Neural progenitor cell (in vitro differentiated cells): ENCODE data around the gene HYCC1. TPM values are rescaled to one million over a fixed set of nuclear protein-coding genes. Genes with fewer than 3 reads are reported as not detected.

ENCODE experiments used
- DNase-seq: peaks from one replicate; pipeline ENCODE4 v3.0.0-alpha.2; 2016; ENCODE audit warnings: low spot score
- H2AFZ ChIP-seq: fragments of 200-600 bp; sonication (generic); replicated peaks from 2 replicates; pipeline ENCODE4 v1.6.1; 2016; ENCODE audit warnings: antibody characterized with exemption
- H3F3A ChIP-seq: fragments of 200-600 bp; sonication (generic); 2 replicates; pipeline ENCODE4 v1.6.1; 2016; ENCODE audit warnings: antibody characterized with exemption, low read depth
- H3K27ac ChIP-seq: fragments of 200-600 bp; sonication (generic); 2 replicates; pipeline ENCODE4 v1.5.1; 2016; ENCODE audit warnings: mild to moderate bottlenecking
- H3K27me3 ChIP-seq: fragments of 200-600 bp; sonication (generic); 2 replicates; pipeline ENCODE4 v1.6.1; 2016; ENCODE audit warnings: mild to moderate bottlenecking, moderate library complexity
- H3K36me3 ChIP-seq: fragments of 200-600 bp; sonication (generic); 2 replicates; pipeline ENCODE4 v1.5.1; 2016
- H3K4me1 ChIP-seq: fragments of 200-600 bp; sonication (generic); 2 replicates; pipeline ENCODE4 v1.6.1; 2016; ENCODE audit warnings: mixed run types
- H3K4me2 ChIP-seq: fragments of 200-600 bp; sonication (generic); 2 replicates; pipeline ENCODE4 v1.6.1; 2016
- H3K4me3 ChIP-seq: fragments of 200-600 bp; sonication (generic); 2 replicates; pipeline ENCODE4 v1.5.1; 2016
- H3K79me2 ChIP-seq: fragments of 200-600 bp; sonication (generic); 2 replicates; pipeline ENCODE4 v1.6.1; 2016; ENCODE audit warnings: low read depth
- H3K9ac ChIP-seq: fragments of 200-600 bp; sonication (generic); 2 replicates; pipeline ENCODE4 v1.6.1; 2016
- H3K9me3 ChIP-seq: fragments of 200-600 bp; sonication (generic); 2 replicates; pipeline ENCODE4 v1.5.1; 2016; ENCODE audit warnings: low read depth
- H4K20me1 ChIP-seq: fragments of 200-600 bp; sonication (generic); 2 replicates; pipeline ENCODE4 v1.6.1; 2016; ENCODE audit warnings: low read depth
- H3K27ac Mint-ChIP-seq: 3 replicates; pipeline ENCODE4 v1.8.0; 2021; ENCODE audit warnings: mixed read lengths
- H3K27me3 Mint-ChIP-seq: 2 replicates; pipeline ENCODE4 v1.8.0; 2022; ENCODE audit warnings: low read depth, mild to moderate bottlenecking, inconsistent platforms, moderate library complexity, mixed read lengths; ENCODE audit not compliant: insufficient read depth
- H3K36me3 Mint-ChIP-seq: 3 replicates; pipeline ENCODE4 v1.8.0; 2021; ENCODE audit warnings: mixed read lengths
- H3K4me1 Mint-ChIP-seq: 3 replicates; pipeline ENCODE4 v1.8.0; 2021; ENCODE audit warnings: mixed read lengths
- H3K4me3 Mint-ChIP-seq: 3 replicates; pipeline ENCODE4 v1.8.0; 2021; ENCODE audit warnings: mild to moderate bottlenecking, moderate library complexity, mixed read lengths
- H3K9me3 Mint-ChIP-seq: 3 replicates; pipeline ENCODE4 v1.8.0; 2020; ENCODE audit warnings: mixed read lengths
- EZH2 ChIP-seq: fragments of 200-600 bp; sonication (generic); IDR thresholded peaks from 2 replicates; pipeline ENCODE4 v1.6.1; 2017; ENCODE audit warnings: antibody characterized with exemption, mild to moderate bottlenecking, moderate library complexity
- EZH2phosphoT487 ChIP-seq: fragments of 200-600 bp; sonication (generic); IDR thresholded peaks from 2 replicates; pipeline ENCODE4 v1.6.1; 2017; ENCODE audit warnings: antibody characterized with exemption
- total RNA-seq: library from RNA; depleted of rRNA; stranded (reverse); fragments of >200 nt; gene quantifications from 2 replicates; pipeline ENCODE4 v1.2.3, GENCODE V29; 2015; ENCODE audit warnings: low replicate concordance
- TF ChIP-seq, protein P1 (sequence below): fragments of 200-600 bp; sonication (generic); IDR thresholded peaks from 2 replicates; pipeline ENCODE4 v1.5.1; 2017; ENCODE audit warnings: antibody characterized with exemption, mild to moderate bottlenecking

HYCC1 gene
- total RNA-seq, 1 donor from 2014 or later, result 148 TPM

DNA sequence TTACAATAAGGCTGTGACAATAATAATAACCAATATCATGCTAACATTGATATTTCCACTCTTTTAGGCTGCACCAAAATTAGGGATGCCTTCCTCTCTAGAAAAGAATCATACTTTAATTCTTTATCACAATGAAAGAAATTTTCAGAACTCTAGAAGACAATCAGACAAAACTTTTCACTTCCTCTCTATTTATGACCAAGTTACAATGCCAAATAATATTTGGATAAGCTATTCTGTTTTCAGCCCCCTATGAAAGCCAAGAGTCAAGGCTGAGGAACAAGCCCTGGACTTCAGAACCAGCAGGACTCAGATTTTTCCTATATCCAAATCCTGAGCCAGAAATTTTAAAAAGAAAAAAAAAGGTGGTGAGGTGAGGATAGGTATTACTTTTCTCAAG is 4.6 kb downstream of the HYCC1 start:
- H3K79me2 ChIP-seq, result peaks cover 87% of the 10 kb centered on the region
- H3F3A ChIP-seq, result peaks cover 3% of the 10 kb centered on the region
- H3K4me1 Mint-ChIP-seq, result no peaks in the 10 kb centered on the region
- H3K27me3 ChIP-seq, result no peaks in the 10 kb centered on the region
- H3K9me3 ChIP-seq, result no peaks in the 10 kb centered on the region
- no peak overlapping the region for H3K9ac ChIP-seq
- peaks cover 11% of the 10 kb centered on the region for H3K4me1 ChIP-seq
- H3K36me3 Mint-ChIP-seq, result no peaks in the 10 kb centered on the region
- H4K20me1 ChIP-seq, result peaks cover 36% of the 10 kb centered on the region
- H3K27ac ChIP-seq, result no peak overlapping the region
- no peak overlapping the region for H3K4me3 ChIP-seq
- TF ChIP-seq EZH2phosphoT487, result no peak
- peaks cover 4% of the 10 kb centered on the region for H3K27me3 Mint-ChIP-seq
- H3K9me3 Mint-ChIP-seq, result no peaks in the 10 kb centered on the region
- H2AFZ ChIP-seq, result no peak overlapping the region
- H3K27ac Mint-ChIP-seq, result no peak overlapping the region
- no peak for DNase-seq
- H3K36me3 ChIP-seq, result no peaks in the 10 kb centered on the region
- no peak overlapping the region for H3K4me3 Mint-ChIP-seq
- peak overlapping the region; percentile 4 for H3K4me2 ChIP-seq

- Histone ChIP-seq H3K4me1 (peaks cover 19% of the 10 kb centered on the region), H3K27me3 (no peaks in the 10 kb centered on the region), H2AFZ (no peak overlapping the region), H3K9me3 (no peaks in the 10 kb centered on the region), H3K36me3 (no peaks in the 10 kb centered on the region), H3K27ac (no peak overlapping the region), H3K4me3 (no peak overlapping the region), H3K9ac (no peak overlapping the region), H4K20me1 (peaks cover under 1% of the 10 kb centered on the region), H3K79me2 (peaks cover 97% of the 10 kb centered on the region), H3K4me2 (no peak overlapping the region), H3F3A (no peaks in the 10 kb centered on the region)
- Mint-ChIP-seq H3K27ac (no peak overlapping the region), H3K27me3 (no peaks in the 10 kb centered on the region), H3K4me3 (no peak overlapping the region), H3K36me3 (no peaks in the 10 kb centered on the region), H3K4me1 (no peaks in the 10 kb centered on the region), H3K9me3 (no peaks in the 10 kb centered on the region)
- DNase-seq, result no peak
- TF ChIP-seq, protein P1, sequence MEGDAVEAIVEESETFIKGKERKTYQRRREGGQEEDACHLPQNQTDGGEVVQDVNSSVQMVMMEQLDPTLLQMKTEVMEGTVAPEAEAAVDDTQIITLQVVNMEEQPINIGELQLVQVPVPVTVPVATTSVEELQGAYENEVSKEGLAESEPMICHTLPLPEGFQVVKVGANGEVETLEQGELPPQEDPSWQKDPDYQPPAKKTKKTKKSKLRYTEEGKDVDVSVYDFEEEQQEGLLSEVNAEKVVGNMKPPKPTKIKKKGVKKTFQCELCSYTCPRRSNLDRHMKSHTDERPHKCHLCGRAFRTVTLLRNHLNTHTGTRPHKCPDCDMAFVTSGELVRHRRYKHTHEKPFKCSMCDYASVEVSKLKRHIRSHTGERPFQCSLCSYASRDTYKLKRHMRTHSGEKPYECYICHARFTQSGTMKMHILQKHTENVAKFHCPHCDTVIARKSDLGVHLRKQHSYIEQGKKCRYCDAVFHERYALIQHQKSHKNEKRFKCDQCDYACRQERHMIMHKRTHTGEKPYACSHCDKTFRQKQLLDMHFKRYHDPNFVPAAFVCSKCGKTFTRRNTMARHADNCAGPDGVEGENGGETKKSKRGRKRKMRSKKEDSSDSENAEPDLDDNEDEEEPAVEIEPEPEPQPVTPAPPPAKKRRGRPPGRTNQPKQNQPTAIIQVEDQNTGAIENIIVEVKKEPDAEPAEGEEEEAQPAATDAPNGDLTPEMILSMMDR, result no peak
- TF ChIP-seq EZH2 (no peak), EZH2phosphoT487 (no peak)
These were observed 9.7 kb downstream of the HYCC1 start for GRCh38 chr7:23004247-23004520.

GRCh38 chr7:23003505-23004246 is 10.3 kb downstream of the HYCC1 start:
- H3K4me1 Mint-ChIP-seq, result no peaks in the 10 kb centered on the region
- no peak for DNase-seq
- H3K4me2 ChIP-seq, result peak overlapping the region; percentile 10
- H3K79me2 ChIP-seq, result peaks cover 97% of the 10 kb centered on the region
- H3K9ac ChIP-seq, result no peak overlapping the region
- no peaks in the 10 kb centered on the region for H3K9me3 Mint-ChIP-seq
- H3K4me1 ChIP-seq, result peaks cover 19% of the 10 kb centered on the region
- H3K27ac ChIP-seq, result no peak overlapping the region
- H3K27me3 ChIP-seq, result no peaks in the 10 kb centered on the region
- TF ChIP-seq, protein P1, result no peak
- TF ChIP-seq EZH2 (no peak), EZH2phosphoT487 (no peak)
- H3K36me3 Mint-ChIP-seq, result no peaks in the 10 kb centered on the region
- H3K36me3 ChIP-seq, result no peaks in the 10 kb centered on the region
- no peaks in the 10 kb centered on the region for H3F3A ChIP-seq
- H3K4me3 ChIP-seq, result no peak overlapping the region
- no peaks in the 10 kb centered on the region for H3K27me3 Mint-ChIP-seq
- no peak overlapping the region for H3K27ac Mint-ChIP-seq
- no peaks in the 10 kb centered on the region for H4K20me1 ChIP-seq
- H3K4me3 Mint-ChIP-seq, result no peak overlapping the region
- no peaks in the 10 kb centered on the region for H3K9me3 ChIP-seq
- no peak overlapping the region for H2AFZ ChIP-seq

- H3K79me2 ChIP-seq, result peaks cover 95% of the 10 kb centered on the region
- H3F3A ChIP-seq, result no peaks in the 10 kb centered on the region
- DNase-seq, result no peak
- no peak overlapping the region for H3K9ac ChIP-seq
- no peaks in the 10 kb centered on the region for H3K27me3 ChIP-seq
- no peak overlapping the region for H3K4me3 ChIP-seq
- Mint-ChIP-seq H3K36me3 (no peaks in the 10 kb centered on the region), H3K27ac (no peak overlapping the region), H3K4me1 (no peaks in the 10 kb centered on the region), H3K27me3 (no peaks in the 10 kb centered on the region), H3K9me3 (no peaks in the 10 kb centered on the region), H3K4me3 (no peak overlapping the region)
- no peak overlapping the region for H3K4me2 ChIP-seq
- H2AFZ ChIP-seq, result no peak overlapping the region
- peaks cover 19% of the 10 kb centered on the region for H3K4me1 ChIP-seq
- H3K36me3 ChIP-seq, result no peaks in the 10 kb centered on the region
- no peaks in the 10 kb centered on the region for H3K9me3 ChIP-seq
- no peak overlapping the region for H3K27ac ChIP-seq
- H4K20me1 ChIP-seq, result no peaks in the 10 kb centered on the region
- TF ChIP-seq, protein P1, result no peak
- TF ChIP-seq EZH2phosphoT487 (no peak), EZH2 (no peak)
These were observed 11.2 kb downstream of the HYCC1 start for GRCh38 chr7:23002698-23003097.
